ENCODE results near the gene CCDC85A. TPM values are rescaled to one million over a fixed set of nuclear protein-coding genes. Genes with fewer than 3 reads are reported as not detected.

The CCDC85A gene
- total RNA-seq, 1 donor from 2014 or later, result 1.7 TPM

DNA sequence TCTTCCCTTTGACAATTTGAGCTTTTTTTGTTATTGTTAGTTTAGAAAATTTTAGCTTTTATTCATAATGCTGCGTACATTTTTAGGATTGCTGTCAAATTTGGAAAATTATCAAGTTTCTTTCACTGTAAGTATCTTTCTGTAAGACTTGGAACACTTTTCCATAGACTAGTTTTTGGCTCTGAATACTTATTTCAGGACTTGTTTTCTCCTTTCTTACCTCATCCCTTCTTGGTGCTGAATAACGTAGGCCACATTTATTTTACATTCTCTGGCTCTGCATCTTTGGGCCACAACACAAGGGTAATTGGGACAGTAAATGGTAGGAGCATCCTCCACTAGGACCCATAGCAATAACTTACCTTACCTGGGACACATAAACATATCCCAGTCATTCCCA lies 85.1 kb downstream of the CCDC85A start:
- peaks cover 2% of the 10 kb centered on the region for H3K4me1 Mint-ChIP-seq (ENCODE audit: unreplicated experiment)
- H3K9me3 Mint-ChIP-seq (ENCODE audit: unreplicated experiment), result no peaks in the 10 kb centered on the region
- H3K36me3 Mint-ChIP-seq (ENCODE audit: unreplicated experiment), result no peaks in the 10 kb centered on the region
- H3K4me3 Mint-ChIP-seq (ENCODE audit: unreplicated experiment), result no peak overlapping the region
- TF ChIP-seq CTCF (IDR thresholded peaks at IDR 0.05), result no peak
- H3K27me3 Mint-ChIP-seq (ENCODE audit: unreplicated experiment), result no peaks in the 10 kb centered on the region
- H3K27ac Mint-ChIP-seq (ENCODE audit: unreplicated experiment), result no peak overlapping the region
- no peak for DNase-seq (ENCODE audit: extremely low spot score, unreplicated experiment)

GRCh38 chr2:56271275-56271674 lies 87.5 kb downstream of the CCDC85A start:
- Mint-ChIP-seq H3K27me3 (ENCODE audit: unreplicated experiment) (no peaks in the 10 kb centered on the region), H3K36me3 (ENCODE audit: unreplicated experiment) (no peaks in the 10 kb centered on the region), H3K27ac (ENCODE audit: unreplicated experiment) (no peak overlapping the region), H3K9me3 (ENCODE audit: unreplicated experiment) (no peaks in the 10 kb centered on the region), H3K4me3 (ENCODE audit: unreplicated experiment) (no peak overlapping the region), H3K4me1 (ENCODE audit: unreplicated experiment) (peaks cover 2% of the 10 kb centered on the region)
- no peak for TF ChIP-seq CTCF (IDR thresholded peaks at IDR 0.05)
- no peak for DNase-seq (ENCODE audit: extremely low spot score, unreplicated experiment)

- no peak for TF ChIP-seq CTCF (IDR thresholded peaks at IDR 0.05)
- no peak overlapping the region for H3K27ac Mint-ChIP-seq (ENCODE audit: unreplicated experiment)
- H3K4me3 Mint-ChIP-seq (ENCODE audit: unreplicated experiment), result no peak overlapping the region
- peaks cover 7% of the 10 kb centered on the region for H3K9me3 Mint-ChIP-seq (ENCODE audit: unreplicated experiment)
- peaks cover 2% of the 10 kb centered on the region for H3K36me3 Mint-ChIP-seq (ENCODE audit: unreplicated experiment)
- peaks cover 10% of the 10 kb centered on the region for H3K4me1 Mint-ChIP-seq (ENCODE audit: unreplicated experiment)
- no peak for DNase-seq (ENCODE audit: extremely low spot score, unreplicated experiment)
- H3K27me3 Mint-ChIP-seq (ENCODE audit: unreplicated experiment), result no peaks in the 10 kb centered on the region
These were observed 101.4 kb downstream of the CCDC85A start for GRCh38 chr2:56285224-56285623.

DNA sequence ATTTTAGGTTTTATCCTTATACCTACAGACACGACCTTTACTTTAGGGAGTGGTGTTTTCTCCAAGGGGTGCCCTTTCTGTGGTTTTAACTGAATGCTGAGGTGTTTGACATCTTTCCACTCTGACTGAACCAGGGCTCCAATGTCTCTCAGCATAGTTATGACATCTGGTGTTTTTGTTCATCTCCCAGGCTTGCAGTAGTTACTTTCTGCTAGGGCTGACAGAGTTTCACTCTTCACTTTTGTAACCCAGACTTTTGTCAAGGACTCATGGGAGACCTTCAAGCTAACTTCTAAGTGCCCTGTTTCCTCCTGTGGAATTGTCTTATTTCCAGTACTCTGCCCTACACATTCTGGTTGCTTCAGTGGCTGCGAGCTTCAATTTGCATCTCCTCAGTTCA lies 103.1 kb downstream of the CCDC85A start:
- no peak for DNase-seq (ENCODE audit: extremely low spot score, unreplicated experiment)
- Mint-ChIP-seq H3K4me1 (ENCODE audit: unreplicated experiment) (peaks cover 10% of the 10 kb centered on the region), H3K36me3 (ENCODE audit: unreplicated experiment) (peaks cover 2% of the 10 kb centered on the region), H3K4me3 (ENCODE audit: unreplicated experiment) (no peak overlapping the region), H3K27ac (ENCODE audit: unreplicated experiment) (no peak overlapping the region), H3K9me3 (ENCODE audit: unreplicated experiment) (peaks cover 7% of the 10 kb centered on the region), H3K27me3 (ENCODE audit: unreplicated experiment) (no peaks in the 10 kb centered on the region)
- no peak for TF ChIP-seq CTCF (IDR thresholded peaks at IDR 0.05)

GRCh38 chr2:56287508-56287907 lies 103.7 kb downstream of the CCDC85A start:
- Mint-ChIP-seq H3K36me3 (ENCODE audit: unreplicated experiment) (peaks cover 2% of the 10 kb centered on the region), H3K4me1 (ENCODE audit: unreplicated experiment) (peaks cover 10% of the 10 kb centered on the region), H3K9me3 (ENCODE audit: unreplicated experiment) (peaks cover 7% of the 10 kb centered on the region), H3K27me3 (ENCODE audit: unreplicated experiment) (no peaks in the 10 kb centered on the region), H3K27ac (ENCODE audit: unreplicated experiment) (no peak overlapping the region), H3K4me3 (ENCODE audit: unreplicated experiment) (no peak overlapping the region)
- no peak for DNase-seq (ENCODE audit: extremely low spot score, unreplicated experiment)
- no peak for TF ChIP-seq CTCF (IDR thresholded peaks at IDR 0.05)

Data from osteocyte (in vitro differentiated cells).